Heart left ventricle (tissue), 16 donors: Measurements from ENCODE around the gene AFF3. TPM values are rescaled to one million over a fixed set of nuclear protein-coding genes. Genes with fewer than 3 reads are reported as not detected.

Experiments used
- ATAC-seq, 4 donors: fragments of 200-7000 bp; cut with Tn5 transposase; one replicate each; pipeline ENCODE4 v1.9.1; 2020 to 2022; ENCODE audit warnings: moderate library complexity in 4 of 4, mild to moderate bottlenecking in 3 of 4, moderate number of reproducible peaks in 1 of 4
- DNase-seq, 5 donors: peaks; one replicate each; pipeline ENCODE4 v3.0.0-alpha.2; 2020
- H3K27ac ChIP-seq, 12 donors: fragments of 200-600 bp; sonication (generic) in 4 of 12; one replicate each; pipeline versions ENCODE4 v1.5.0 to v1.8.0; 2016 to 2022; ENCODE audit warnings: mild to moderate bottlenecking in 2 of 12
- H3K27me3 ChIP-seq, 9 donors: fragments of 200-600 bp; sonication (generic) in 2 of 9; one replicate each; pipeline versions ENCODE4 v1.5.1 to v1.8.0; 2016 to 2022; ENCODE audit warnings: mild to moderate bottlenecking in 3 of 9
- H3K36me3 ChIP-seq, 9 donors: fragments of 200-600 bp; sonication (generic) in 2 of 9; one replicate each; pipeline versions ENCODE4 v1.5.0 to v1.8.0; 2018 to 2022; ENCODE audit warnings: mild to moderate bottlenecking in 2 of 9
- H3K4me1 ChIP-seq, 12 donors: fragments of 200-600 bp; sonication (generic) in 4 of 12; one replicate each; pipeline versions ENCODE4 v1.5.0 to v1.8.0; 2016 to 2022; ENCODE audit warnings: mild to moderate bottlenecking in 3 of 12
- H3K4me3 ChIP-seq, 12 donors: fragments of 200-600 bp; sonication (generic) in 4 of 12; one replicate each; pipeline versions ENCODE4 v1.5.0 to v1.8.0; 2017 to 2022; ENCODE audit warnings: mild to moderate bottlenecking in 9 of 12, moderate library complexity in 4 of 12
- H3K9me3 ChIP-seq, 12 donors: fragments of 200-600 bp; sonication (generic) in 4 of 12; one replicate each; pipeline versions ENCODE4 v1.5.0 to v1.8.0; 2016 to 2022; ENCODE audit warnings: mild to moderate bottlenecking in 1 of 12
- POLR2A ChIP-seq, 2 donors: fragments of 450-650 bp; IDR thresholded peaks; one replicate each; pipeline ENCODE4 v1.6.1; 2017; ENCODE audit warnings: antibody characterized with exemption in 2 of 2, mild to moderate bottlenecking in 2 of 2, moderate library complexity in 2 of 2
- WGBS, 4 donors: extraction: QIAGEN DNeasy Blood & Tissue Kit in 2 of 4; methylation state at CpG; one replicate each; pipeline versions ENCODE4 v1.1.5 to v1.1.7; 2013 to 2018; 5-methylcytosine and 5-hydroxymethylcytosine counted together
- intact Hi-C, 10 donors: fragments of 100-400 bp; cut with DNase I; formaldehyde crosslinking; loops; one replicate each; pipeline versions ENCODE4 v1.11.1 to v1.14.2; 2022
- polyA plus RNA-seq, 2 donors: library from polyadenylated mRNA; stranded (reverse); fragments of 200-250 nt; gene quantifications; one replicate each; pipeline ENCODE4 v1.2.3, GENCODE V29; 2013
- total RNA-seq, 9 donors: library from RNA; depleted of rRNA in 2 of 9; stranded (reverse); fragments of >200 nt in 2 of 9; fragmentation: NEBNext Ultra II Directional in 3 of 9; extraction: Animal tissue kit (Norgen Biotek cat#: 25700) in 3 of 9; gene quantifications; one replicate each; pipeline versions ENCODE4 v1.1.0 to v1.2.4, GENCODE V29; 2016 to 2023
- TF ChIP-seq, protein P1 (sequence below), 12 donors: fragments of 200-600 bp; sonication (generic) in 4 of 12; IDR thresholded peaks; one replicate each; pipeline versions ENCODE4 v1.5.0 to v1.8.0; 2018 to 2022; ENCODE audit warnings: antibody characterized with exemption in 12 of 12, mild to moderate bottlenecking in 5 of 12
- donor health status: ischemic (EF 13 %, LVEDD 7.1; RV severe dilation, severe dysfunction).
- donor health status: healthy with polysubstance abuse.
- donor health status: DM: no; HTN: yes; CAD: no.
- donor health status: DM: no; HTN: no; CAD: no.
- donor health status: ischemic (EF 25% LVEDD 6.9; RV normal size, moderate dysfunction).
- donor health status: ischemic (EF 25% LVEDD 5.7; RV mildly dilated, moderate dysfunction).
- donor health status: healthy.
- donor health status: DM: yes; HTN: yes; CAD: no.
- donor health status: ischemic (EF 35%, LVEDD 5.7; RV mildly dilated, moderate dysfunction).
- donor health status: nonischemic (EF 11% LVEDD 7.7; RV severe dilation, severe dysfunction).
- donor health status: DM: yes; HTN: yes; CAD: no.
- donor health status: PGD.
- donor health status: ischemic (EF 29% LVEDD 5.4; RV normal size, mild dysfunction).
- donor health status: nonischemic (EF 23%, LVEDD 6.1; RV moderate dilation, normal function).

The AFF3 gene
- total and polyA plus RNA-seq, 11 donors: 1.3 to 15.5 (median 4.7) TPM

DNA sequence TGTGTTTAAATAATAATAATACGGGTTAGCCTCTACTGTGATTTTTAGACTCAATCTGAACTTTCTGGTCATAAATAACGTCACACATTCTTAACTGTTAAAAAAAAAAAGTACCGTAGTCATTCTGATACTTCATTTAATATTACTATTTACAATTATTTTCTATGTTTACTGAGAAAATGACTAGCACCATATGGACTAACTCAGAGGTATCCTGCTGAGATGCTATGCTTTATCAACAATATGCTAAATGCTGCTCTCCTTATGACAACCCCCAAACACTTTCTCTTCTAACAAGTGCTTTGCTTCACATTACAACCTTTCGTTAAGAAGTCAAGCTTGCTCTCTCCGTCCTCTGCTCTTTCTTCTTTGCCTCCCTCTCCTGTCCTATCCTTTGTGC, 182.1 kb downstream of the AFF3 start:
- peaks cover 0 to 21% (median 5%) of the 10 kb centered on the region in 12 donors for H3K4me1 ChIP-seq
- DNase-seq (no peak), ATAC-seq (no peak)
- no peaks in the 10 kb centered on the region for H3K9me3 ChIP-seq
- H3K36me3 ChIP-seq: no peaks in the 10 kb centered on the region
- TF ChIP-seq, protein P1, sequence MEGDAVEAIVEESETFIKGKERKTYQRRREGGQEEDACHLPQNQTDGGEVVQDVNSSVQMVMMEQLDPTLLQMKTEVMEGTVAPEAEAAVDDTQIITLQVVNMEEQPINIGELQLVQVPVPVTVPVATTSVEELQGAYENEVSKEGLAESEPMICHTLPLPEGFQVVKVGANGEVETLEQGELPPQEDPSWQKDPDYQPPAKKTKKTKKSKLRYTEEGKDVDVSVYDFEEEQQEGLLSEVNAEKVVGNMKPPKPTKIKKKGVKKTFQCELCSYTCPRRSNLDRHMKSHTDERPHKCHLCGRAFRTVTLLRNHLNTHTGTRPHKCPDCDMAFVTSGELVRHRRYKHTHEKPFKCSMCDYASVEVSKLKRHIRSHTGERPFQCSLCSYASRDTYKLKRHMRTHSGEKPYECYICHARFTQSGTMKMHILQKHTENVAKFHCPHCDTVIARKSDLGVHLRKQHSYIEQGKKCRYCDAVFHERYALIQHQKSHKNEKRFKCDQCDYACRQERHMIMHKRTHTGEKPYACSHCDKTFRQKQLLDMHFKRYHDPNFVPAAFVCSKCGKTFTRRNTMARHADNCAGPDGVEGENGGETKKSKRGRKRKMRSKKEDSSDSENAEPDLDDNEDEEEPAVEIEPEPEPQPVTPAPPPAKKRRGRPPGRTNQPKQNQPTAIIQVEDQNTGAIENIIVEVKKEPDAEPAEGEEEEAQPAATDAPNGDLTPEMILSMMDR (IDR thresholded peaks at IDR 0.05): no peak
- no peak for TF ChIP-seq POLR2A (IDR thresholded peaks at IDR 0.05)
- H3K27ac ChIP-seq: peak overlapping the region in 8 of 12 donors; percentile 47 to 76 (median 66)
- H3K4me3 ChIP-seq: no peak overlapping the region
- 65 to 72% (median 70%) methylated on average over 5 of the region's 5 CpGs for WGBS, 4 donors
- intact Hi-C loops: no loop called here
- no peaks in the 10 kb centered on the region for H3K27me3 ChIP-seq

DNA sequence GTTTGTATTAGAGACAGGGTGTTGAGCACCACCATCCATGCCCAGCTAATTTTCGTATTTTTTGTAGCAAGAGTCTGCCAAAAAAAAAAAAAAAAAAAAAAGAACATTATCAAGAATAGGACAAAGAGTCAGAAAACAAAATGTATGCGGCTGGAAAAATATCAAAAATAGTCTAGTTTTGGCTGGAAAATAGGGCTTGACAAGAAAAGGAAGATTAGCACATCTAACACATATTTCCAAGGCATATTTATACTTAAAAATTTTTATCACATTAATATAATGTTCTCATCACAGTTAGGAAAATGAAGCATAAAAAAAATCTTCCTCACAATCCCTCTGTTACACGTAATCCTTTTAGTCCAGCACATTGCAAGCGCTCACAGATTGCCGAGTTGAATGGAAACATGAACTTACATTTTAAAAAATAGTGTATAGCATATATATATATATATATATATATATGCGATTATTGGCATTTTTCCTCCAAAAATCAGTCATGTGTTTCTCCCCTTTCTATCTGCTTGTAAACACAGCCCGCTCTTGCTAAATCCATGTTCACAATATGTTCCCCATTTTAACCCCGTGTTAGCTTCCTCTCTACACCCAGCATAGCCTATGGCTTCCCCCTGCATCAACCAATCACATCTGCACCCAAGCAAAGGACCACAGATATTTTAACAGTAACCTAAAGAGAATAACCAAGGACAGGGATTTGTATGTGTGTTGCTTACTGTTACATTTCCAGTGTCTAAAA, 183.0 kb downstream of the AFF3 start:
- Histone ChIP-seq H3K27me3 (no peaks in the 10 kb centered on the region), H3K4me1 (peaks cover 0 to 21% (median 5%) of the 10 kb centered on the region in 12 donors), H3K9me3 (no peaks in the 10 kb centered on the region), H3K36me3 (no peaks in the 10 kb centered on the region), H3K4me3 (no peak overlapping the region), H3K27ac (no peak overlapping the region)
- ATAC-seq: no peak
- no peak for DNase-seq
- intact Hi-C loops: no loop called here
- TF ChIP-seq, protein P1 (IDR thresholded peaks at IDR 0.05): no peak
- TF ChIP-seq POLR2A (IDR thresholded peaks at IDR 0.05): no peak
- 83 to 86% (median 84%) methylated on average over 8 of the region's 8 CpGs for WGBS, 4 donors

DNA sequence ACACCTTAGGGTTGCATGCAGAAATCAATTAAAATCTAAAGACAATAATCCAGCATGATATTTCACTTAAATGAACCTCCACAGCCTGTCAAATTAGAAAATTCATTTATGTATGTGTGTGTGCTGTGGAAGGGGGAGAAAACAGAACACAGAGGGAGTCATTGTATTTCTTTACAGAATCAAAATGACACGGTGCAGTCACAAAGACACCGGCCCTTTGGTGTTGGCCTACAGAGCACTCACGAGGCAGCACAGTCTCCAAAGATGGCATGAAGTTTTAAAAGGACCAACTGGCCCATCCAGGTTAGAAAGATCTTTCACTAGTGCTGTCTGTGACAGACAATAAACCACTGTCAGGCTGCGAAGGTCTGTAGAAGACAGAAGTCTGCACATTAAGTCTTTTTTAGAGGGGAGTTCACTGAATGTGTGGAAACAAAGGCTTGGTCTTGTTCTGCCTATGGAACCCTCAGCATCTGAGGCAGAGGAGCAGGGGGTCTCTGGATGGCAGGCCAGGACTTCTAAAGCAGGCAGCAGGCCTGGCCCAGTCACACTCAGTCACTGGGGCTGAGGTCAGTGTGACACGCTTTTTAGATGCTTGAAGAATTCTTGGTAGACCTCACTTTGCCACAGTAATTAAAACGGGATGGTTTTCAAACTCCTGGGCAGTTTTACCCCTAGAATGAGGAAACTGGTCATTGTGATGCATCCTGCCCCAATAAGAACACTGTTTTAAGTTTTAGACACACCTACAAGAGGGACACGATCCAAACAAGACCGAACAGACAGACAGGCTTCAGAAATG, 184.9 kb downstream of the AFF3 start:
- 78 to 89% (median 86%) methylated on average over 8 of the region's 8 CpGs for WGBS, 4 donors
- no peaks in the 10 kb centered on the region for H3K27me3 ChIP-seq
- H3K4me1 ChIP-seq: peaks cover 0 to 21% (median 5%) of the 10 kb centered on the region in 12 donors
- no peak overlapping the region for H3K27ac ChIP-seq
- TF ChIP-seq POLR2A (IDR thresholded peaks at IDR 0.05): no peak
- TF ChIP-seq, protein P1 (IDR thresholded peaks at IDR 0.05): no peak
- intact Hi-C loops: no loop called here
- H3K36me3 ChIP-seq: no peaks in the 10 kb centered on the region
- no peak for ATAC-seq
- H3K9me3 ChIP-seq: no peaks in the 10 kb centered on the region
- DNase-seq: no peak
- H3K4me3 ChIP-seq: no peak overlapping the region
